HG03460 (cell line): Measurements from ENCODE around the gene PFAS.
"Not testable (repeated sequence)": the region's sequence is repeated elsewhere in the genome, so short reads cannot be mapped to it uniquely, and the experiment has no call there.

Experiments
- ATAC-seq: cut with Tn5 transposase; IDR thresholded peaks from one replicate; pipeline ENCODE4 v1.9.1; 2021; ENCODE audit not compliant: unreplicated experiment

Gene PFAS, protein sequence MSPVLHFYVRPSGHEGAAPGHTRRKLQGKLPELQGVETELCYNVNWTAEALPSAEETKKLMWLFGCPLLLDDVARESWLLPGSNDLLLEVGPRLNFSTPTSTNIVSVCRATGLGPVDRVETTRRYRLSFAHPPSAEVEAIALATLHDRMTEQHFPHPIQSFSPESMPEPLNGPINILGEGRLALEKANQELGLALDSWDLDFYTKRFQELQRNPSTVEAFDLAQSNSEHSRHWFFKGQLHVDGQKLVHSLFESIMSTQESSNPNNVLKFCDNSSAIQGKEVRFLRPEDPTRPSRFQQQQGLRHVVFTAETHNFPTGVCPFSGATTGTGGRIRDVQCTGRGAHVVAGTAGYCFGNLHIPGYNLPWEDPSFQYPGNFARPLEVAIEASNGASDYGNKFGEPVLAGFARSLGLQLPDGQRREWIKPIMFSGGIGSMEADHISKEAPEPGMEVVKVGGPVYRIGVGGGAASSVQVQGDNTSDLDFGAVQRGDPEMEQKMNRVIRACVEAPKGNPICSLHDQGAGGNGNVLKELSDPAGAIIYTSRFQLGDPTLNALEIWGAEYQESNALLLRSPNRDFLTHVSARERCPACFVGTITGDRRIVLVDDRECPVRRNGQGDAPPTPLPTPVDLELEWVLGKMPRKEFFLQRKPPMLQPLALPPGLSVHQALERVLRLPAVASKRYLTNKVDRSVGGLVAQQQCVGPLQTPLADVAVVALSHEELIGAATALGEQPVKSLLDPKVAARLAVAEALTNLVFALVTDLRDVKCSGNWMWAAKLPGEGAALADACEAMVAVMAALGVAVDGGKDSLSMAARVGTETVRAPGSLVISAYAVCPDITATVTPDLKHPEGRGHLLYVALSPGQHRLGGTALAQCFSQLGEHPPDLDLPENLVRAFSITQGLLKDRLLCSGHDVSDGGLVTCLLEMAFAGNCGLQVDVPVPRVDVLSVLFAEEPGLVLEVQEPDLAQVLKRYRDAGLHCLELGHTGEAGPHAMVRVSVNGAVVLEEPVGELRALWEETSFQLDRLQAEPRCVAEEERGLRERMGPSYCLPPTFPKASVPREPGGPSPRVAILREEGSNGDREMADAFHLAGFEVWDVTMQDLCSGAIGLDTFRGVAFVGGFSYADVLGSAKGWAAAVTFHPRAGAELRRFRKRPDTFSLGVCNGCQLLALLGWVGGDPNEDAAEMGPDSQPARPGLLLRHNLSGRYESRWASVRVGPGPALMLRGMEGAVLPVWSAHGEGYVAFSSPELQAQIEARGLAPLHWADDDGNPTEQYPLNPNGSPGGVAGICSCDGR (N-terminal part only)

DNA sequence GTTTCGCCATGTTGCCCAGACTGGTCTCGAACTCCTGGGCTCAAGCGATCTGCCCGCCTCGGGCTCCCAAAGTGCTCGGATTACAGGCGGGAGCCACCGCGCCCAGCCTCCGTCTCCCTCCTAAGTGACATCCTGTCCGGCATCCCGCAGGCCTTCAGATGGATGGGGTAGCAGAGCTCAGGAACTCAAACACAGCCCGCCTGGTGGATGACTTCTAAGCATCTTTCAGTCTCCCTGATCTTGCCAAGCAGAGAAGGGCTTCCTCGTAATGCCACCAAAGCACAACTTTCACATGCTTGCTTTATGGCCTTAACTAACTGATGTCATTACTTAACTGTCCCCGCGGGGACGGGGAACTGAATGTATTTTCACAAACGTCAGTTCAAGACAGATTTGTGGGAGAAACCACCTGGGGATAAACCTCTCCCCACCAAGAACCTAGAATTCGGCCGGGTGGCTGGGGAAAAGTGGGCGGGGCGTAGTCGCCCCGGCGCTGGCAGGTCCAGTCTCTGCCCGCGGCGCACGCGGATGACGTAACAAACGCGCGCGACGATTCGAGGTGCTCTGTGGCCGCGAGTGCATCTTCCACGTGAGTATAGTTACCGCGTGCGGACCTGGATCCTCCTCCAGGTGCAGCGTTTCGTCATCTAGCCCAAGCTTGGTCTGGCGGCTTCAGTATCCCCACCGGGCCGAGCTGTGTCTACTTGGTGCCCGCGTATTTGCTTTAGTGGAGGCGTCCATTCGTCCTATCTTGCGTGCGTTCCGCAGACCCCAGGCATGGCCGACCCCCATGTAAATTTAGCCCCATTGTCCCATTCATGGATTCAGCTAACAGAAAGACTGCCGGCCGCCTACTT lies at the start of gene PFAS:
Gene PFAS, plus strand, starts transcription at position 539 of the 857 bp plus-strand sequence. CDS start 4,649 bp downstream, outside the sequence.
- peak; percentile 46 for ATAC-seq

DNA sequence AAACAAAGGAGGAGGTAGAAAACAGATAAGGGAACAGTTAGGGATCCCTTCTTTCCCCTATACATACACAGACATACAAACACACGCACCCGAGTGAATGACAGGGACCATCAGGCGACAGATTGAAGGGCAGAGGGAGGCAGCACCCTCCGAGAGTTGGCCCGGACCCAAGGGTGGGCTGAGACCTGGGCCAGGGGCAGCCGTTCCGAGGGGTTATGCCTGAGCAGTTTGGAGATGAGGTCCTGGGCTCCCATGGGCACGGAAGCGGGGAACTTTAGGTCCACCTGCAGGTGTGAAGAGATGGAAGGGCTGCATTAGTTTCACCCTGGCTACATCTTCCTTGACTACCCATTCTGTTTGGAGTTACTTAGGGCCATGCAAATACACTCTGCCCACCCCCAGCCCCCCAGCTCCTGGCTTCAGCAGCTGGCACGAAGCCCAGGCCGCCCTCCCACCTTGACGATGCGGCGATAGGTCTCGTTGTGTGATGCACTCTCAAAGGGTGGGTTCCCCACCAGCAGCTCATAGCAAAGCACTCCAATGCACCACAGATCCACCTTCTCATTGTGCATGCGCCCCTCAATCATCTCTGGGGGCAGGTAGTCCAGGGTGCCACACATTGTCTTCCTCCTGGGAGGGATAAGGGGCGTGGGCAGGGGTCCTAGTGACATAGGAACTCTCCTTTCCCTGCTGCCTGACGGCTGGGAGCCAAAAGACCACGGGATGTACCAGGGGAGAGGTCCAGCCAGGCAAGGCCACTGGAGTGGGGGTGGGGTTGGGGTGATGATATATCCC lies 44.1 kb upstream of the PFAS start:
- no peak for ATAC-seq

DNA sequence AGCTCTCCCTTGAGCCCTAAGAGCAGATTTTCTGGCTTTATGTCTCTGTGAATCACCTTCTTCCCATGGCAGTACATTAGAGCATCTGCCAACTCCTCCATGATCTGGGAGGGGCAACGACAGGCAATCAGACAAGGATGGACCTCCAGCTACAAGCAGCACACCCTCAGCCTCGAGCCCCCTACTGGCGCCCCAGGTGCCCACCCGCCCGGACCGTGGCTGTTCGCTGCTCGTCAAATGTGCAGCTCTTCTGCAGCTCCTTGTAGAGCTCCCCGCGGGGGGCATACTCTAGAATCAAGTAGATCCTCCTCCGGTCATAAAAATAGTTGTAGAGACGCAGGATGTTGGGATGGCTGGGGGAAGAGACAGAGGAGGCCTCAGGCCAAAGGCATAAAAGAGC lies 42.6 kb upstream of the PFAS start:
- ATAC-seq = no peak

DNA sequence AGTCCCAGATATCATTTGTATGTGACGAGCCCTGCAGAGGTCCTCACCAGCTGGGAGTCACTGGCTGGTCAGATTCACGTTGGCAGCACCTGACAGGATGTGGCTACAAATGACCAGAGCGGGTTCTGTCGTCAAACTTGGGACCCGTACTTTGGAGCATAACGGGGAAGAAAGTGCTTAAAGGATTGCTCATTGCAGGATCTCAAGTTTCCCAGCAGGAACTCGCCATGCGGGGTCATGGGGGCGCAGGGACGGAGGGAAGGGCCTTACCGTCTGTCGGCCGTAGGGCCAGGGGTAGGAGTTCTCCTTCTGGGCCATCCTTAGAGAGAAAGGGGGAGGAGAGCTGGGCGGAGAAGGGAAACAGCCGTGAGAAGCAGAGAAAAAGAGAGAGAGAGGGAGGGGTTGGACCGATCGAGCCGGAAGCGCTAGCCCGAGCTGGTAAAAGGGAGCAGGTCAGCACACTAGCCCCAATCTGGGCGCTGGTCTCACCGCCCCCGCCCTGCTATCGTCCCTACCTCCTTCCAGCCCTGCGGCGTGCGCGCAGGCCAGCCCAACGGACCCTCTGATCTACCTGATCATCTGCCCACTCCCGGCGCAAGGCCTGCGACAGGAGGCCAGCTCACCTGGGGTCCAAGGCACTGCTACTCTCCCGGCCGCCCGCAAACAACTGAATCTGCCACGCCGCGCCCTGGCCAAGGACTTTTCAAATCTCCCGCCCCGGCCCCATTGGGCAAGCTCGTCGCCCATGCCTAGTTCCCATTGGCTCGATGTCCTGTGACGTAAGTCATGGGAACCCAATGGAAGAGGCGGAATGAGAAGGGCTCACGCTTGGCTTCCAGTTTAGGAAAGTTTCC lies 39.0 kb upstream of the PFAS start, which contains the start of gene AURKB:
Gene AURKB, minus strand, starts transcription at position 669 of the 854 bp plus-strand sequence. Its CDS starts 351 bp downstream, at position 318.
- peak; percentile 84 for ATAC-seq

DNA sequence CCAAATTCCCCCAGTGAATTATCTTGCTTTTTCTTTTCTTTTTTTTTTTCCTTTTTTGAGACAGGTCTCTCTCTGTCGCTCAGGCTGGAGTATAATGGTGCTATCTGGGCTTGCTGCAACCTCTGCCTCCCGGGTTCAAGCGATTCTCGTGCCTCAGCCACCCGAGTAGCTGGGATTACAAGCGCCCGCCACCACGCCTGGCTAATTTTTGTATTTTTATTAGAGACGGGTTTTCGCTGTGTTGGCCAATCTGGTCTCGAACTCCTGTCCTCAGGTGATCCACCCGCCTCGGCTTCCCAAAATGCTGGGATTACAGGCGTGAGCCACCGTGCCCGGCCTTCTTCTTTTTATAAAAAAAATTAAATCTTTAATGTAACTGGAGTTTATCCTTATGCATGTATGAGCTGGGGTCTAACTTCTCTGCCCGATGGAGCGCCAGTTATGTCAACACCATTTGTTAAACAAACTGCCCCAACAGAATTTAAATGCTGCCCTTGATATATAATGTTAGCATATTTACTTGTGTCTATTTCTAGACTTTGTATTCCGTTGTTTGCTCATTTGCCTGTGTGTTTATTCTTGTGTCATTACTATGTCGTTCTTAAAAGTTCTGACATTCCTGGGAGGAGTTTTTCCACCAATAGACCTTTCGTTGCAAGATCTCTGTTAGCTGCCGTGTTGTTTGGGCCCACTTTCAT lies 38.2 kb upstream of the PFAS start:
- no peak for ATAC-seq

DNA sequence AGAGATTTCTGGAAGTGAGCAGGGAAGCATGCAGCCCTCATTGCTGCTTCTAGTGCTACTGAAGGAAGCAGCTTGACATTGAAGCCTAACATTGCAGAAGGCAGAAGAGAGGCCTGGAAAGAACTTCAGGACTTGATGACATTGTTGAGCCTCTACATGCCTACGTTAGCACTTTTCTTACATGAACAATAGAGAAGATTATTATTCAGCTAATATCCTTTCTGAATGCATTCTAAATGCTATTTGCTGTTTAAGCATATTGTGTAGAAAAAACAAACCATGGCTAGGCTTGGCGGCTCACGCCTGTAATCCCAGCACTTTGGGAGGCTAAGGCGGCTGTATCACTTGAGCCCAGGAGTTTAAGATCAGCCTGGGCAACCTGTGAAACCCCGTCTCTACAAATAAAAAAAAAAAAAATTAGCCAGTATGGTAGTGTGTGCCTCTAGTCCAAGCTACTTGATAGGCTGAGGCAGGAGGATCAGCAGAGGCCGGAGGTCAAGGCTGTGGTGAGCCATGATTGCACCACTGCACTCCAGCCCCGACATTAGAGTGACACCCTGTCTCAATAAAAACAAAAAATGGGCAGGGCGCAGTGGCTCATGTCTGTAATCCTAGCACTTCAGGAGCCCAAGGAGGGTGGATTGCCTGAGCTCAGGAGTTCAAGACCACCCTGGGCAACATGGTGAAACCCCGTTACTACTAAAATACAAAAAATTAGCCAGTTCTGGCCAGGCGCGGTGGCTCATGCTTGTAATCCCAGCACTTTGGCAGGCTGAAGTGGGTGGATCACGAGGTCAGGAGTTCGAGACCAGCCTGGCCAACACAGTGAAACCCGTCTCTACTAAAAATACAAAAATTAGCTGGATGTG lies 36.5 kb upstream of the PFAS start:
- ATAC-seq = no peak

DNA sequence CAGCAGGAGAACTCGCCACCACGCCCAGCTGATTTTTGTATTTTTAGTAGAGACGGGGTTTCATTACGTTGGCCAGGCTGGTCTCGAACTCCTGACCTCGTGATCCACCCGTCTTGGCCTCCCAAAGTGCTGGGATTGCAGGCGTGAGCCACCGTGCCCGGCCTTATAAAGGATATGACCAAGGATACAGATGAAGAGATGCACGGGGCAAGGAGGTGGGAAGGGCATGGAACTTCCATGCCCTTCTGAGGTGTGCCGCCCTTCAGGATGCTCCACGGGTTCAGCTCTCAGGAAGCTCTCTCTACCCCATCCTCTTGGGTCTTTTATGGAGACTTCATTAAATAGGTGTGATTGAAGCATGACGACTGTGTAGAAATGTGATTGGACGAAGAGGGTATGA lies 35.1 kb upstream of the PFAS start:
- not testable (repeated sequence) for ATAC-seq

DNA sequence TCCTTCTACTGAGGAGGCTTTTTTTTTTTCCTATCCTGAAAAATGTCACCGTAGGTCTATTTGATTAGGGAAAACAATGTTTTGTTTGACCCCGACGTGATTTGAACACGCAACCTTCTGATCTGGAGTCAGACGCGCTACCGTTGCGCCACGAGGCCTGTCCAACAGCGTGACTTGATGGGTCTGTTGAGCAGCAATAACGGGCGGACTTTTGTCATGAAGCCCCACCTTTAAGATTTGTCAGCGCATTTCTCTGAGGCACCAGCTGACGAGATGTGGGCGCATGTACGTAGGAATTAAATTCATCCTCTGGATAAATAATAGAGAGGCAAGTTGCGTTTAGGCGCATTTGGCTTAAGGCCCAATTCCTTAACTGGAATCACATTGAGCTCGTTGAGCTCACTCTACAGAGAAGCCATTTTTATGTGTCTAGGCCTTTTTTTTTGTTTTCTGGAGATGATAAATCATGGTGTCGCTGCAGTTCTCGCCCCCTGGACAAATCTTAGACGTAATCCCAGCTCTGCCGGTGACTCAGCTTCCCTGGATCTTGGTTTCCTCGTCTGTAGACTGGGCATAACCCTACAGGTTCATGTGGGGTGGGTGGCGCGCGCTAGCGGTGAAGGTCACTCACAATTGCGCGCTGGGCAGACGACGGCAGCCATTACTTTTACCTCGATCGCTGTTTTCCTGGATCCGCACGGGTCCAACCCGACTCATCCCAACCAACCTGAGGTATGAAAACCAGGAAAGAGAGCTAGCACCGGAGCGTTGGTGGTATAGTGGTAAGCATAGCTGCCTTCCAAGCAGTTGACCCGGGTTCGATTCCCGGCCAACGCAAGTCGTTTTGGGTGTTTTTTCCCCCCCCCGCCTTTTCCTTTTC lies 28.1 kb upstream of the PFAS start:
- no peak for ATAC-seq

DNA sequence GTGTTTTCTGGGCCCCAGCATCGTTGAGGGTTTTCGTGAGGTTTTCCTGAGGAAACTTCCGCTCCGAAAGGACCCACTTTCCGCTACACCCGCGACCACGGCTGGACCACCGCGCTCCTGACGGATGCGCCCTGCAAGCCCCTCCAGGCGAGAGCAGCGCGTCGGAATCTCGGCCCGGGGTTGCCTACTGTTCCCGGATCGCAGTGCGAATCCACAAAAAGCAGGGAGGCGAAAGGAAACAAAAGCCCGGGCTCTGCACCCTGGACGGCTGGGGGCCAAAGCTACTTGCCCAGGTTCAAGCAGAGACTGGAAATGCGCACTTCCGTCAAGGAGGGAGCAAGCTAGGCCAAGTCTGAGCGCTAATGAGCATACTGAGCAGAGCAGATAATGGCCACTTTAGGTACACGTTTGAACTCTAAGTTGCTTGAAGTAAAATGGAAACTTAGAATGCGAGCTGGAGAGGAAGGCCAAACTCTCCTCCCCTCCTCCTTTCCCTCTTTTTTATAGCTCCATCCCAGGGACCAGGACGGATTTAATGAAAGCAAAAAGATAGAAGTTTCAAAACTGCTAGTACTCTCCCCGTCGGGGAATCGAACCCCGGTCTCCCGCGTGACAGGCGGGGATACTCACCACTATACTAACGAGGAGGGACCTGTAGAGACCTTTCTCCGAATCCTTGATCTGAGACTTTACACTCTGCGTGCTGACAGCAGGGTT lies 27.3 kb upstream of the PFAS start:
- ATAC-seq = peak; percentile 36

DNA sequence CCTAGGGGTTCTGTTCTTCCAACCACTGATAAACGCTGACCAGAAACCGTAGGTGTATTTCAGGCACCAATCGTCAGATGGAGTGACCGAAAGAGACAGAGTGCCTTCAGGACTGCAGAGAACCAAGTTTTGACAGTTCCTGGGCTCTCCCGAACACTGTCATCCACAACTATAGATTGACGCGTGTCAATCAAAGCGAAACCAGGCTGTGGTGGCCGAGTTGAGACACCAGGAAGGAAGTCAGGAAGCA lies 26.8 kb upstream of the PFAS start:
- ATAC-seq = peak; percentile 27

DNA sequence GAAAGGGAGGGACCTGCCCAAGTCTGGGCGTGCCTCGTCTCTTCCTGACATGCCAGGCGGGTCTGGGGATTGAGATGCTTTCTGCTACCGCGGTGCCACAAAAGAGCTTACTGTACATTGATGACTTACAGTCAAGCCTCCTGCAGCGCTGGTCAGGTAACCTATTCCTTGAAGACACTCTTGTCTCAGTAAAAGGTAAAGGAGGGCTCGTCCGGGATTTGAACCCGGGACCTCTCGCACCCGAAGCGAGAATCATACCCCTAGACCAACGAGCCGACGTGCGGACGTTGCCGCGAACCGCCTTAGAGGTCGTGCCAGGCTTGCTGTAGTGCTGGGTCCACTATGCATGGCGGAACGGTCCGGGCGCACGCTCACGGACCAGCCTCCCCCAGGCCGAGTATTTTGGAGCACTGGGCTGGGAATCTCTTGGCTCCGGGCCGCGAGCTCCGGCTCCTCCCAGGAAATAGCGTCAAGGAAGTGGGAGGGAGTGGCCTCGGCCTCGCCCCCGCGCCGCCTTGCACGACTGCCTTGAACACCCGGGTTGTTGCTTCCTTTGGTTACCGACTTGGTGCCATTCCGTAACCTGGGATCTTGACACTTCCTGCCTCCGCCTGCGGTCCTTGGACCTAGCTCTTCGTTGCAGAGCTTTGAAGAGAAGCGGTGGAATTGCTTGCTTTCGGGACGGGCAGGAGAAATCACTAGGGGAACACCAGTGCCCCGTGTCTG lies 26.3 kb upstream of the PFAS start:
- ATAC-seq = peak; percentile 39

DNA sequence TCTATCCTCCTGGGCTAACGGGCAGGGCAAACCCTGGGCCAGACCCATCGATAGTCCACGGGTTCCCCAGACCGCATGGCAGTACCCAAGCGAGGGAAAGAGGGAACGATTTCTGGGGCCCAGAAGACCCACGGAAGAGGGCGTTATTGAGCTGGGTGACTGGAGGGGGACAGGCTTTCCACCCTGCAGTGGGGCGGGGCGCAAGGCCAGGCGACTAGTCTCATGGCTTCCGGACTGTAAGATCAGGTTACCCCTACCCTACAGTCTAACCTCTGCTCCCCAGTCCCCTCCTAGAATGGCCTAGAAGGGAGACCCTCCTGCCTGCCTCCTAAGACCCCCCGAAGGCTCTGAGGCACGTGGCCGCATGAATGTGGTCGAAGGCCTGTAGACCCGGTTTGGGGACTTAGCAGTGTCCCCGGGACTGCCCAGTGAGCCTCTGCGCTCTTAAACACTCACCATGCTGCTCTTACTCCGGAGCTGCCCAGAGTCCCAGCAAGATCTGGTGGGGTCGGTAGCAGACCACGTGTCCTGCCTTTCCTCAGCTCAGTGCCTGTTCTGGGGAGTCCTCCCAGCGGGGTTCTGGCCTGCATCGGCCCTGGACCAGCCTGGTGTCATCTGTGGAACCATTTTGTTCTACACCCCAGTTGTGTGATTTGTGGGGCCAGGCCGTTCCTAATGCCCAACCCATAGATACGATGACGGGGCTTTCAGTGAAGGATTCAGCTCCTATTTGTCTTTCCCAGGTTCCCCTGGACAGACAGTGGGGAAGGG lies 25.5 kb upstream of the PFAS start:
- ATAC-seq = peak; percentile 13

DNA sequence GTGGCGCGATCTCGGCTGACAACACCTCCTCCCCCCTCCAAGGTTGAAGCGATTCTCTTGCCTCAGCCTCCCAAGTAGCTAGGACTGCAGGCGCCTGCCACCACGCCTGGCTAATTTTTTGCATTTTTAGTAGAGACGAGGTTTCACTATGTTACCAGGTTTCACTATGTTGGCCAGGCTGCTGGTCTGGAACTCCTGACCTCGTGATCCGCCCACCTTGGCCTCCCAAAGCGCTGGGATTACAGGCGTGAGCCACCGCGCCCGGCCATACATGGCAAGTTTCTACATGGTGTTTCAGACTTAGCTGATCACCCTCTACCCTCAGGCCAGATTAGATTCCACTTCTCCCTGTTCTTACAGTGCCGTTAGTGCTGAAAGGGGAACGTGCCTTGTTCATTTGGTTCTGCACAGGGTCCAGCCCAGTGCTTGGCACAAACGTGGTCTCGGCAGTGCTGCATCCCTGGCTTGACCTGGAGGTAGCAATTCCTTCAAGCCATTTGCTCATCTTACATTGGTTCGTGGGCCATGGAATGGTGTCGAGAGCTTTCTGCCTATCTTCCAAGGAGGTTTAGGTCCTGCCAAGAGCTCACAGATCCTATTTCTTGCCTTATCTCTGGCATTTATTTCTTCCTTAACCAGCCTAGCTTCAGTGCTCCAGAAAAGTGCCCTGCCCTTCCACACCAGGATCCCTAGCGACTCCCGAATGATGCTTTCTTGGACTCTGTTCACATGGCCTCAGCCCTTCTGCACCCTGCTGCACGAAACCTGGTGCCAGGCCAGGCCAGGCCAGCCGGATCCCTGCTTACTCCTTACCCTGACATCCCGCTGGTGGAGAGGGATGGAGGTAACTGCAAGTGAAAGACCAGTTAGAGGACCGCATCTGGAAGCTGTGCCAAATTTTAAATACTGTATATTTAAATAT lies 23.9 kb upstream of the PFAS start:
- ATAC-seq = no peak
